T-helper 17 cell (primary cell): Measurements from ENCODE around the gene ALDH7A1. TPM values are rescaled to one million over a fixed set of nuclear protein-coding genes. Genes with fewer than 3 reads are reported as not detected.
"Not testable (repeated sequence)": the region's sequence is repeated elsewhere in the genome, so short reads cannot be mapped to it uniquely, and the experiment has no call there.

ENCODE experiments used
- ATAC-seq: fragments of 150-1000 bp; cut with Tn5 transposase; 2 replicates; pipeline ENCODE4 v1.10.0; 2021; ENCODE audit warnings: mild to moderate bottlenecking, moderate library complexity
- DNase-seq, 3 donors: peaks; one replicate each; pipeline versions ENCODE4 v3.0.0 to v3.0.0-alpha.2; 2020 to 2021
- H3K9me3 ChIP-seq: one replicate; pipeline ENCODE4 v1.7.0; 2013; ENCODE audit warnings: low read length, mild to moderate bottlenecking; ENCODE audit not compliant: control insufficient read depth, poor library complexity, severe bottlenecking
- H3K27ac Mint-ChIP-seq: one replicate; pipeline ENCODE4 v1.8.0; 2022; ENCODE audit warnings: mild to moderate bottlenecking, moderate library complexity, mixed read lengths
- H3K27me3 Mint-ChIP-seq: one replicate; pipeline ENCODE4 v1.8.0; 2022; ENCODE audit warnings: mixed read lengths
- H3K36me3 Mint-ChIP-seq: one replicate; pipeline ENCODE4 v1.8.0; 2022; ENCODE audit warnings: low read depth, mixed read lengths
- H3K4me1 Mint-ChIP-seq: one replicate; pipeline ENCODE4 v1.8.0; 2022; ENCODE audit warnings: mild to moderate bottlenecking, mixed read lengths
- H3K4me3 Mint-ChIP-seq: one replicate; pipeline ENCODE4 v1.8.0; 2022; ENCODE audit warnings: mild to moderate bottlenecking, moderate library complexity, mixed read lengths
- total RNA-seq, 4 donors: library from RNA in 2 of 4; stranded (reverse) in 2 of 4; gene quantifications; one replicate each; pipeline ENCODE4 v1.2.3 and lab custom pipeline; 2022 to 2026

ALDH7A1 gene
- total RNA-seq = 1 to 10 TPM in 1 of 2 donors, under 1 TPM in 1; 0.91 to 2.1 TPM
- total RNA-seq (lab: John Stamatoyannopoulos, UW) = 1.2 to 2.8 reads per million in 2 donors

- no peaks in the 10 kb centered on the region for H3K9me3 ChIP-seq
- Mint-ChIP-seq H3K27me3 (peaks cover 16% of the 10 kb centered on the region), H3K27ac (peak within 1 kb of the TSS; percentile 70), H3K36me3 (peaks cover 2% of the 10 kb centered on the region), H3K4me3 (peak within 1 kb of the TSS; percentile 89), H3K4me1 (peaks cover 11% of the 10 kb centered on the region)
- DNase-seq = peak; percentile 5 to 17 (median 13)
- peak; percentile 72 for ATAC-seq
Measured at GRCh38 chr5:126594748-126595485, at the start of gene ALDH7A1. Gene ALDH7A1 (minus strand): TSS chr5:126595219. CDS start chr5:126595198, 21 bp downstream.

GRCh38 chr5:126641387-126641786 is 46.4 kb upstream of the ALDH7A1 start:
- Mint-ChIP-seq H3K4me1 (peaks cover 4% of the 10 kb centered on the region), H3K36me3 (no peaks in the 10 kb centered on the region), H3K27me3 (no peaks in the 10 kb centered on the region), H3K27ac (no peak overlapping the region), H3K4me3 (no peak overlapping the region)
- no peak for DNase-seq
- no peak for ATAC-seq
- no peaks in the 10 kb centered on the region for H3K9me3 ChIP-seq

GRCh38 chr5:126640866-126641265 is 45.8 kb upstream of the ALDH7A1 start:
- Mint-ChIP-seq H3K27ac (no peak overlapping the region), H3K4me3 (no peak overlapping the region), H3K27me3 (no peaks in the 10 kb centered on the region), H3K36me3 (no peaks in the 10 kb centered on the region), H3K4me1 (peaks cover 4% of the 10 kb centered on the region)
- DNase-seq (no peak), ATAC-seq (no peak)
- H3K9me3 ChIP-seq = no peaks in the 10 kb centered on the region

GRCh38 chr5:126636956-126637355 is 41.9 kb upstream of the ALDH7A1 start:
- Mint-ChIP-seq H3K4me3 (no peak overlapping the region), H3K36me3 (no peaks in the 10 kb centered on the region), H3K27ac (no peak overlapping the region), H3K4me1 (peaks cover 4% of the 10 kb centered on the region), H3K27me3 (no peaks in the 10 kb centered on the region)
- no peak for DNase-seq
- no peaks in the 10 kb centered on the region for H3K9me3 ChIP-seq
- no peak for ATAC-seq

- Mint-ChIP-seq H3K4me1 (peaks cover 2% of the 10 kb centered on the region), H3K27me3 (no peaks in the 10 kb centered on the region), H3K4me3 (no peak overlapping the region), H3K36me3 (no peaks in the 10 kb centered on the region), H3K27ac (no peak overlapping the region)
- ATAC-seq (no peak), DNase-seq (no peak)
- no peaks in the 10 kb centered on the region for H3K9me3 ChIP-seq
Measured at GRCh38 chr5:126635585-126635984, 40.6 kb upstream of the ALDH7A1 start.

GRCh38 chr5:126633552-126633951 is 38.5 kb upstream of the ALDH7A1 start:
- Mint-ChIP-seq H3K4me3 (no peak overlapping the region), H3K27me3 (no peaks in the 10 kb centered on the region), H3K36me3 (no peaks in the 10 kb centered on the region), H3K4me1 (peaks cover 2% of the 10 kb centered on the region), H3K27ac (no peak overlapping the region)
- ATAC-seq (no peak), DNase-seq (no peak)
- H3K9me3 ChIP-seq = no peaks in the 10 kb centered on the region

GRCh38 chr5:126631920-126632319 is 36.9 kb upstream of the ALDH7A1 start:
- H3K9me3 ChIP-seq = no peaks in the 10 kb centered on the region
- DNase-seq (no peak), ATAC-seq (no peak)
- H3K4me3 Mint-ChIP-seq = no peak overlapping the region
- H3K27ac Mint-ChIP-seq = no peak overlapping the region
- no peaks in the 10 kb centered on the region for H3K36me3 Mint-ChIP-seq
- H3K4me1 Mint-ChIP-seq = peaks cover 2% of the 10 kb centered on the region
- no peaks in the 10 kb centered on the region for H3K27me3 Mint-ChIP-seq

- Mint-ChIP-seq H3K36me3 (no peaks in the 10 kb centered on the region), H3K4me3 (no peak overlapping the region), H3K27ac (no peak overlapping the region), H3K27me3 (no peaks in the 10 kb centered on the region), H3K4me1 (peaks cover 3% of the 10 kb centered on the region)
- no peaks in the 10 kb centered on the region for H3K9me3 ChIP-seq
- DNase-seq (no peak), ATAC-seq (no peak)
Measured at GRCh38 chr5:126628102-126628501, 33.1 kb upstream of the ALDH7A1 start.

GRCh38 chr5:126624534-126624933 is 29.5 kb upstream of the ALDH7A1 start:
- DNase-seq = no peak
- peaks cover 3% of the 10 kb centered on the region for H3K4me1 Mint-ChIP-seq
- no peaks in the 10 kb centered on the region for H3K9me3 ChIP-seq
- peak overlapping the region; percentile 9 for H3K27ac Mint-ChIP-seq
- ATAC-seq = no peak
- no peak overlapping the region for H3K4me3 Mint-ChIP-seq
- no peaks in the 10 kb centered on the region for H3K36me3 Mint-ChIP-seq
- no peaks in the 10 kb centered on the region for H3K27me3 Mint-ChIP-seq

- DNase-seq (no peak), ATAC-seq (no peak)
- no peak overlapping the region for H3K27ac Mint-ChIP-seq
- no peak overlapping the region for H3K4me3 Mint-ChIP-seq
- peaks cover 3% of the 10 kb centered on the region for H3K4me1 Mint-ChIP-seq
- peaks cover 3% of the 10 kb centered on the region for H3K36me3 Mint-ChIP-seq
- H3K9me3 ChIP-seq = no peaks in the 10 kb centered on the region
- H3K27me3 Mint-ChIP-seq = no peaks in the 10 kb centered on the region
Measured at GRCh38 chr5:126619781-126620180, 24.8 kb upstream of the ALDH7A1 start.

- DNase-seq, H3K9me3 ChIP-seq, H3K4me3 Mint-ChIP-seq, H3K36me3 Mint-ChIP-seq, ATAC-seq, H3K4me1 Mint-ChIP-seq, H3K27me3 Mint-ChIP-seq: not testable (repeated sequence)
- peak overlapping the region; percentile 37 for H3K27ac Mint-ChIP-seq
Measured at GRCh38 chr5:126617603-126618002, 22.6 kb upstream of the ALDH7A1 start.

GRCh38 chr5:126615286-126615685 is 20.3 kb upstream of the ALDH7A1 start:
- H3K36me3 Mint-ChIP-seq = peaks cover 6% of the 10 kb centered on the region
- no peaks in the 10 kb centered on the region for H3K9me3 ChIP-seq
- H3K27ac Mint-ChIP-seq = no peak overlapping the region
- no peaks in the 10 kb centered on the region for H3K27me3 Mint-ChIP-seq
- peaks cover 11% of the 10 kb centered on the region for H3K4me1 Mint-ChIP-seq
- ATAC-seq (no peak), DNase-seq (no peak)
- H3K4me3 Mint-ChIP-seq = no peak overlapping the region

- peaks cover 9% of the 10 kb centered on the region for H3K36me3 Mint-ChIP-seq
- H3K27ac Mint-ChIP-seq = no peak overlapping the region
- no peak for DNase-seq
- no peak overlapping the region for H3K4me3 Mint-ChIP-seq
- H3K27me3 Mint-ChIP-seq = no peaks in the 10 kb centered on the region
- no peak for ATAC-seq
- H3K9me3 ChIP-seq = no peaks in the 10 kb centered on the region
- peaks cover 16% of the 10 kb centered on the region for H3K4me1 Mint-ChIP-seq
Measured at GRCh38 chr5:126613941-126614592, 19.0 kb upstream of the ALDH7A1 start.

- Mint-ChIP-seq H3K4me1 (peaks cover 25% of the 10 kb centered on the region), H3K36me3 (peaks cover 9% of the 10 kb centered on the region), H3K4me3 (no peak overlapping the region), H3K27me3 (no peaks in the 10 kb centered on the region), H3K27ac (peak overlapping the region; percentile 6)
- DNase-seq (no peak), ATAC-seq (no peak)
- H3K9me3 ChIP-seq = no peaks in the 10 kb centered on the region
Measured at GRCh38 chr5:126610616-126611015, 15.6 kb upstream of the ALDH7A1 start.
